ENCODE data around the gene ALDH1A3.
A peak's percentile ranks its signal among the peaks of the same experiment; 100 is the strongest.

The ALDH1A3 gene

DNA sequence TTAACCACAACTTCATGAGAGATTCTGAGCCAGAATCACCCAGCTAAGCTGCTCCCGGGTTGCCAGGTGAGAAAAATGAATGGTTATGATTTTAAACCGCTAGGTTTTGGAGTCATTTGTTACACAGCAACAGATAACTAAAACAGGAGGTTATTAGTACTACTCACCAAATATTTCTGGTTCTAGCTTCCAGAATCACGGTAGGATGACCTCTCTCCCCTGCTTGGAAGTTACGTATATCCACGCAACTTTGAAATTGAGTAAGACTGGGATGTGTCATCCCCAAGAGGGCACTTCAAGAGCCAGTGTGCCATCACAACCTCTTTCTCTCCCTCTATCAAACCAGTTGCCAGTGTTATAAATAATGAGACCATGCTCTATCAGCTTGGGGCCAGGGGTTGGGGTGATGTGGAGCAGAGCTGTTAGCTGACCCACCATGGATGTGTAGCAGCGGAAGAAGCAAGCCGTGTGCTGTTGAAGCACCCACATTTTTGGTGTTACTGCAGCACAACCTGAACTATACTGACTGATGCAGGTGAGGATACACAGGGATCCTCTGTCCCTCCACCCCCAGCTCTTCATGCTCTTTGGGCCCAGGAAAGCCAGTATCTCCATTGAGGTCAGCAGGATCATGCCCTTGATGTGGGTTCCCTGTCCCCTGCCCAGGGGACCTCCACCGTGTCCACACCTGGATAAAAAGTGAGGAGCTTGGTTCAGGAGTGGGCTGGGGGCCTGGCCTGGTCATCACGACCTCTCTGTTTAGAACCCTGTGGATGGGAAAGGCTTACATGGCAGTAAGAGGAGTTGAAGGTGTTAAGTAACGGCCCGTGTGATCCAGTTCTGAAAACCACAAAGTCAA, 19.4 kb upstream of the ALDH1A3 start:
- no peak for DNase-seq (ENCODE audit: low read depth)

- DNase-seq (ENCODE audit: low read depth) = no peak
Observed at GRCh38 chr15:100860829-100861510, 18.7 kb upstream of the ALDH1A3 start.

- DNase-seq (ENCODE audit: low read depth) = no peak
Observed at GRCh38 chr15:100861511-100861991, 18.1 kb upstream of the ALDH1A3 start.

GRCh38 chr15:100862162-100862561, 17.5 kb upstream of the ALDH1A3 start:
- DNase-seq (ENCODE audit: low read depth) = no peak

GRCh38 chr15:100863075-100863795, 16.4 kb upstream of the ALDH1A3 start:
- DNase-seq (ENCODE audit: low read depth) = no peak

- no peak for DNase-seq (ENCODE audit: low read depth)
Observed at GRCh38 chr15:100863796-100864267, 15.8 kb upstream of the ALDH1A3 start.

- DNase-seq (ENCODE audit: low read depth) = no peak
Observed at GRCh38 chr15:100866386-100867330, 13.0 kb upstream of the ALDH1A3 start.

- no peak for DNase-seq (ENCODE audit: low read depth)
Observed at GRCh38 chr15:100867433-100867832, 12.2 kb upstream of the ALDH1A3 start.

DNA sequence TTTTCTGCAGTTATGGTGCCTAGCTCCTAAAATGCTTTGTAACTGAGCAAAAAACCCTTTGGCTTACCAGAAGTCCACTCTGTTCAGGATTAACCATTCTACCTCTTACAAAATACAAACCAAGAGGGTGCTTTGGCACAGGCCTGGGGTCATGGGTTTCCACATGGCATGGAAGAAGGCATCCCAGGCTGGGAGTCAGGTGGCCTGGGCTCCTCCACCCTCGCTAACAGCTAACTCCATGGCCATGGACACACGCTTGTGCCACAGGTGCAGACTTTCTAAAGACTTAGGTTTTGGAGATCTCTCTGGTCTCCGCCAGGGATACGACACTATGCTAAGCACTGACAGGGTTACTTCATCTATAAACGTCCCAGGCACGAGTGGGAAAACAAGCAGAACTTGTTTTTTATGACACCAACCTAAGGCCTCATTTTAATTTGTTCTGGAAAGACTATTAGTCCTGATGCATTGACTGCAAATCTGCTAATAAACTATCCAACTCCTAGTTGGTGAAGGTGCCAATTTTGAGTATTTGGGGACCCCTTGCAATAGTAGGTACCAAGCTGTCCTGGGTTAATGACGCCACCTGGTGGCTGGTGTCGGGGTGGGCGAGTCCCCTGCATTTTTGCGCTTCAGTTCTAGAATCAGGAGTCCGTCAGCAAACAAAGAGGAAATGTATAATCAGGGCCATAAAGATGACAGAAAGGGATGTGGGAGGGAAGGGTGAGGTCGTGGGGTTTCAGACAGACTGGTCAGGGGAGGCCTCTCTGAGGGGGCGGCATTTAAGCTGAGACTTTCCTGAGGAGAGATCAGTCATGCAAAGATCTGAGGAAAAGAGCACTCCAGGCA, 10.3 kb upstream of the ALDH1A3 start:
- DNase-seq (ENCODE audit: low read depth) = no peak

GRCh38 chr15:100873029-100873677, 6.5 kb upstream of the ALDH1A3 start:
- peak; percentile 14 for DNase-seq (ENCODE audit: low read depth)

- no peak for DNase-seq (ENCODE audit: low read depth)
Observed at GRCh38 chr15:100875495-100875894, 4.1 kb upstream of the ALDH1A3 start.

GRCh38 chr15:100875976-100876375, 3.7 kb upstream of the ALDH1A3 start:
- DNase-seq (ENCODE audit: low read depth) = no peak

DNA sequence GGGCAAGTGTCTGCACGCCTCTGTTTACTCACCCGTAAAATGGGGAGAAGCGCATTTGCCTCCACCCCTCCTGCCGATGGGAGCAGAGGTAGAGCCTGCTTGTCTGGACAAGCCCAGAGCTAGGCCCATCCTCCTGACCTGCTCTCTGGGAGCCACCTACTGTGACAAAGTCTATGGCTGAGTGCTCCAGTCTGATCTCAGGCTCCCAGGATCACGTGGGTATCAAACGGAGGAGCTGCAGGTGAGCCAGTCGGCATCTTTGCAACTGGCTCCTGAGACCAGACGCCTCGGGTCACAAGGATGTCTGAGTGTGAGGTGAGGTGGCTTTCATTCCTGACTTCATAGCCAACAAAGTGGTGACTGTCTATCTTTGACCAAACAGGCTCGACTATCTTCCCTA, 2.1 kb upstream of the ALDH1A3 start:
- DNase-seq (ENCODE audit: low read depth) = no peak

DNA sequence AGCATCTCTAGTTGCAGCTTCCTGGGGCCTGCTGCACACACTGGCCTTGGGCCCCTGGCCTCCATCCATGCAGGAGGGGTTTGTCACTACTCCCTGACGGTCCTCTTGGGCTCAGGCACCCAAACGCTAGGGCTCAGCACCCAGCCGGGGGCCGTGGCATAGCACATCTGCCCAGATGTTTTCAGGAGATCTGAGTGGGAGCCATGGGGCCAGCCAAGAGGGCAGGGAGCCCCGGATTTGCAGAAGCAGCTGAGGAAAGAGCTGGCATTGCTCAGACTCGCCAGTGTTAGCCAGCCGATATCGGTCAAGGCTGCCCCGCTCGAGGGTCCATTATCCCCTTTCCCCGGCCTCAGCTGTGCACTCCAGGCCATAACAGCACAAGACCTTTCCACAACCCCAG, 1.5 kb upstream of the ALDH1A3 start:
- no peak for DNase-seq (ENCODE audit: low read depth)

DNA sequence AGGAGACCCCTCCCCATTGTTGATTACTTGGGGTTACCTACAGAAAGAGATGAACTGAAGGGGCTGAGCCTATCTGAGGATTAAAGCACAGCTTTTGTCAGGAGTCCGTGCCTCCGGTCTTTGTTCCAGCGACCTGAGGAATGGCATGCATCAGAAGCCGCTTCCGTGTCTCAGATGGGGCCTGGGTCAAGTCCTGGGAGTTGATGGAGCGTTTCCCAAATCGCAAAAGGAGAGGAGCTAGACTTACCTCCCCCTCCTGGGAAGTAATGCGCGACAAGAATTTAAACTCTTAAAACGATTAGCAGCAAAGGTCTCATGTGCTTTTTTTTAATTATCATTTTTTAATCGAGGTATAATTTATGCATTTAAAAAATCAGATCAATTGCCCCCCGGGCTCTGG, 983 bp upstream of the ALDH1A3 start:
- DNase-seq (ENCODE audit: low read depth) = no peak

DNA sequence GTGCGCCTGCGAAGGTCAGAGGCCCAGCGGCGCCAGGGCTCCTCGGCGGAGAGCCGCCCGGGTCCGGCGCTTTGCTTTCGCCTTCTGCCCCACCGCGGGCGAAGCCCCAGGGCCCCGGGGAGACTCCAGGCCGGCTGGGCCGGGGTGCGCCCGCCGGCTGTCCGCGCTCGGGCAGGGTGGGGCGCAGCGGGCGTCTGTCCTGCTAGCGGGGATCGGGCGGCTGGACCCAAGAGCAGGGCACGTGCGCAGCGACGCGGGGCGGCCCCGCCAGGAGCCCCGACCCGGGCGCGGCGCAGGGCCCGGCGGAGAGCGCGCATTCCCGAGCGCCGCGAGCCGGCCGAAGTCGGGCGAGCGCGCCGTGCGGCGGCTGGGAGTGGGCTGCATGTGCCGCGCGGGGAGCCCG, 569 bp upstream of the ALDH1A3 start:
- DNase-seq (ENCODE audit: low read depth) = no peak

- no peak for DNase-seq (ENCODE audit: low read depth)
Observed at GRCh38 chr15:100880139-100880896, 687 bp downstream of the ALDH1A3 start.

- DNase-seq (ENCODE audit: low read depth) = no peak
Observed at GRCh38 chr15:100880897-100881242, 1.2 kb downstream of the ALDH1A3 start.

Data from activated T-cell treated with anti-CD3 and anti-CD28 coated beads for 1 hour (primary cell).